WTC11 (cell line): ENCODE measurements around the gene SPRY2. TPM values are rescaled to one million over a fixed set of nuclear protein-coding genes. Genes with fewer than 3 reads are reported as not detected.

Experiments
- ATAC-seq: fragments of 200-7000 bp; cut with Tn5 transposase; 2 replicates; pipeline ENCODE4 v1.10.0; 2021; ENCODE audit warnings: mild to moderate bottlenecking, moderate library complexity
- CTCF ChIA-PET: fragments of 300-600 bp; sonication (Branson Sonifier 250); formaldehyde crosslinking; loops from one replicate; lab custom pipeline; 2021; ENCODE audit warnings: antibody characterized with exemption; lab: Charles Lee
- POLR2A ChIA-PET: fragments of 350-600 bp; sonication (Branson Sonifier 250); formaldehyde crosslinking; loops from one replicate; lab custom pipeline; 2021; ENCODE audit warnings: antibody characterized with exemption; lab: Charles Lee
- DNase-seq: peaks from one replicate; pipeline ENCODE4 v3.0.0; 2021; ENCODE audit warnings: low spot score
- H3K27ac Mint-ChIP-seq: 2 replicates; pipeline ENCODE4 v1.8.0; 2021; ENCODE audit warnings: mixed read lengths
- H3K27me3 Mint-ChIP-seq: 2 replicates; pipeline ENCODE4 v1.8.0; 2021; ENCODE audit warnings: low read depth, mild to moderate bottlenecking, moderate library complexity, mixed read lengths
- H3K36me3 Mint-ChIP-seq: 2 replicates; pipeline ENCODE4 v1.8.0; 2021; ENCODE audit warnings: mixed read lengths
- H3K4me1 Mint-ChIP-seq: 2 replicates; pipeline ENCODE4 v1.8.0; 2022; ENCODE audit warnings: mixed read lengths
- H3K4me3 Mint-ChIP-seq: 2 replicates; pipeline ENCODE4 v1.8.0; 2021; ENCODE audit warnings: mild to moderate bottlenecking, moderate library complexity, mixed read lengths
- H3K9me3 Mint-ChIP-seq: 2 replicates; pipeline ENCODE4 v1.8.0; 2021; ENCODE audit warnings: mixed read lengths
- AFF4 ChIP-seq: sonication (generic); formaldehyde crosslinking; IDR thresholded peaks from 2 replicates; pipeline ENCODE4 v1.8.1; 2023; ENCODE audit warnings: mild to moderate bottlenecking, missing genetic modification reagents, borderline replicate concordance
- ARID4B ChIP-seq: sonication (generic); formaldehyde crosslinking; IDR thresholded peaks from 2 replicates; pipeline ENCODE4 v1.8.0; 2023; ENCODE audit warnings: missing genetic modification reagents, mild to moderate bottlenecking, borderline replicate concordance
- ATF3 ChIP-seq: sonication (generic); formaldehyde crosslinking; conservative IDR thresholded peaks from 2 replicates; pipeline ENCODE4 v1.8.1; 2022; ENCODE audit warnings: mild to moderate bottlenecking, missing genetic modification reagents
- CBFB ChIP-seq: sonication (generic); formaldehyde crosslinking; IDR thresholded peaks from 2 replicates; pipeline ENCODE4 v1.8.1; 2022; ENCODE audit warnings: mild to moderate bottlenecking, low read depth, missing genetic modification reagents
- CTCF ChIP-seq: fragments of 200-600 bp; IDR thresholded peaks from 2 replicates; pipeline ENCODE4 v1.8.0; 2022; ENCODE audit warnings: antibody characterized with exemption
- EMX1 ChIP-seq: fragments of 250-450 bp; sonication (Bioruptor Pico); IDR thresholded peaks from 2 replicates; pipeline ENCODE4 v1.8.0; 2021; ENCODE audit warnings: mild to moderate bottlenecking
- FOXJ3 ChIP-seq: sonication (generic); formaldehyde crosslinking; IDR thresholded peaks from 2 replicates; pipeline ENCODE4 v1.9.0; 2021; ENCODE audit warnings: missing genetic modification reagents, mild to moderate bottlenecking, borderline replicate concordance
- GTF2I ChIP-seq: fragments of 250-450 bp; sonication (Bioruptor Pico); conservative IDR thresholded peaks from 2 replicates; pipeline ENCODE4 v1.4.0; 2021; ENCODE audit warnings: mild to moderate bottlenecking
- IRF2 ChIP-seq: sonication (generic); formaldehyde crosslinking; IDR thresholded peaks from 2 replicates; pipeline ENCODE4 v1.8.0; 2022; ENCODE audit warnings: low read depth, missing genetic modification reagents, borderline replicate concordance
- NR3C1 ChIP-seq: sonication (generic); formaldehyde crosslinking; conservative IDR thresholded peaks from 2 replicates; pipeline ENCODE4 v1.8.1; 2023; ENCODE audit warnings: low read depth, mild to moderate bottlenecking, missing genetic modification reagents
- RELA ChIP-seq: sonication (generic); formaldehyde crosslinking; IDR thresholded peaks from 2 replicates; pipeline ENCODE4 v1.8.1; 2022; ENCODE audit warnings: missing genetic modification reagents, mild to moderate bottlenecking, borderline replicate concordance
- SMAD4 ChIP-seq: sonication (generic); formaldehyde crosslinking; IDR thresholded peaks from 2 replicates; pipeline ENCODE4 v1.8.0; 2022; ENCODE audit warnings: mild to moderate bottlenecking, missing genetic modification reagents
- SOX15 ChIP-seq: fragments of 250-450 bp; sonication (Bioruptor Pico); IDR thresholded peaks from 2 replicates; pipeline ENCODE4 v1.9.0; 2021; ENCODE audit warnings: mild to moderate bottlenecking
- ZNF219 ChIP-seq: sonication (generic); formaldehyde crosslinking; IDR thresholded peaks from 2 replicates; pipeline ENCODE4 v1.8.0; 2023; ENCODE audit warnings: missing genetic modification reagents, mild to moderate bottlenecking, borderline replicate concordance
- ZNF263 ChIP-seq: sonication (generic); formaldehyde crosslinking; IDR thresholded peaks from 2 replicates; pipeline ENCODE4 v1.8.1; 2022; ENCODE audit warnings: low read depth, mild to moderate bottlenecking, moderate library complexity, missing genetic modification reagents
- ZNF396 ChIP-seq: fragments of 250-450 bp; sonication (Bioruptor Pico); IDR thresholded peaks from 2 replicates; pipeline ENCODE4 v1.8.0; 2021; ENCODE audit warnings: mild to moderate bottlenecking, moderate library complexity, borderline replicate concordance
- total RNA-seq: library from RNA; stranded (reverse); gene quantifications from 3 replicates; pipeline ENCODE4 v1.2.3, GENCODE V29; 2021
- TF ChIP-seq, protein P1 (sequence below): sonication (generic); formaldehyde crosslinking; IDR thresholded peaks from 2 replicates; pipeline ENCODE4 v1.8.1; 2023; ENCODE audit warnings: mild to moderate bottlenecking, missing genetic modification reagents
- TF ChIP-seq, protein P2 (sequence below): fragments of 250-450 bp; sonication (Bioruptor Pico); IDR thresholded peaks from 2 replicates; pipeline ENCODE4 v2.1.2; 2022; ENCODE audit warnings: mild to moderate bottlenecking, moderate library complexity

SPRY2 gene
- total RNA-seq, 1 experiment from 2014 or later: 63.2 TPM

- ChIA-PET CTCF (no interaction called here), POLR2A (no interaction called here)
- Mint-ChIP-seq H3K4me3 (no peak overlapping the region), H3K27me3 (no peaks in the 10 kb centered on the region), H3K36me3 (no peaks in the 10 kb centered on the region), H3K4me1 (peaks cover 7% of the 10 kb centered on the region), H3K27ac (0 out of 2 replicates have a peak overlapping the region, but pooled peaks have one; percentile 35), H3K9me3 (no peaks in the 10 kb centered on the region; the same call in 1 of the 2 replicates)
- no peak for TF ChIP-seq ZNF396 (CRISPR knock-in tag)
- no peak for TF ChIP-seq ATF3 (CRISPR knock-in tag)
- no peak for TF ChIP-seq ZNF219 (CRISPR knock-in tag)
- TF ChIP-seq GTF2I (CRISPR knock-in tag): no peak
- no peak for TF ChIP-seq AFF4
- no peak for TF ChIP-seq FOXJ3 (CRISPR knock-in tag)
- no peak for TF ChIP-seq ZNF263 (CRISPR knock-in tag)
- ATAC-seq (no peak), DNase-seq (no peak)
These were observed 26.5 kb upstream of the SPRY2 start for GRCh38 chr13:80367473-80367872.

DNA sequence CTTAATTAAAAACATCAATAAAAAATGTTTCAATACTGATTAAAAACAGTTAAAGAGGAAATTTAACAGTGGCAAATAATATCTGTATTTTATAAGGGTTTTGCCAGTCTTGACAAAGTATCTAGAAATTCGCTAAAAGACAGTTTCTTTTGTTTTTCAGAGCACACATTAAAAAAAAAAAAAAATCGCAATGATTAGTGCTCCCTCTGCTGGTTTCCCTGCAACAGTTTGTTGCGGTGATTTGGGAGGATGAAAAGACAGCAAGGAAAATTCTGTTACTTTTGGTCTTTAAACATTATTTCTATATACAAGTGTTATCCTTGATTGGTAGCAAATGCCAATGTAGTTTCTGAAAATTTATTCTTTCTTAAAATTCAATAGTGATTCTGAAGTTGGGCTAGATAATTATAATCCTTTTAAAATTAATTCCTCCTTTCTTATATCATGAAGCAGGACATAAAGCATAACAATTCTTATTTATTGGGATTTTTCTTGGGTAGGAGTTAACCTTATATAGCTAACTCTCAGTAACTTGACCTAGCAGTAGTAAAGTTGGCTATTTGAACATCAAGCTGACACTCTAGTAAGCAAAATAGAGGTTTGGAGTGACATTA, 23.1 kb upstream of the SPRY2 start:
- Mint-ChIP-seq H3K36me3 (no peaks in the 10 kb centered on the region), H3K4me3 (no peak overlapping the region), H3K4me1 (peaks cover 40% of the 10 kb centered on the region), H3K27me3 (no peaks in the 10 kb centered on the region), H3K9me3 (no peaks in the 10 kb centered on the region), H3K27ac (no peak overlapping the region)
- ATAC-seq: no peak
- POLR2A ChIA-PET: interaction anchor here (0.5 kb wide), 1 partner anchor 174 kb away, joined by 3 read pairs; no protein-coding TSS in a partner anchor
- CTCF ChIA-PET: interaction anchor here (1.2 kb wide), 1 partner anchor 21 kb away, joined by 6 read pairs; no protein-coding TSS in a partner anchor
- no peak for DNase-seq
- TF ChIP-seq CTCF (peak; percentile 60), IRF2 (no peak)

DNA sequence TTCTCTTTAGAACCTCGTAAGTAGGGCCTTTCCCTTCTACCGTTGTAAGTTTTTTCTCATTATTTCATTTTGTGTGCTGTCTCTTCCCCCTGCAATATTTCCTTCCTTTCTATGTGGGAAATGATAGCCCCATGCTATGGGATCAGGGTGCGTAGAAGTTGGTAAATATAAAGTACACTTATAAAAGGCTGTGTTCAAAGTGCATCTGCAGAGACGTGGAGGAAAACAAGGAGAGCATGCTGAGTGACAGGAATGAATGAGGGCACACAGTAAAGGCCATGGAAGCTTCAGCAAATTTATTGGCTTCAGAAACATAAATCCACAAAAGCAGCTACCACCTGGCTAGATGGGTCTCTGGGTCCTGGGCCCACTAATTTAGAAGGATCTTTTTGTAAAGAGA, 21.6 kb upstream of the SPRY2 start:
- CTCF ChIA-PET: interaction anchor here (1.0 kb wide), 1 partner anchor 21 kb away, joined by 3 read pairs; the partner anchor contains the start of gene SPRY2
- no peak for ATAC-seq
- TF ChIP-seq RELA (CRISPR knock-in tag) (no peak), SMAD4 (CRISPR knock-in tag) (no peak), ARID4B (CRISPR knock-in tag) (no peak), NR3C1 (CRISPR knock-in tag) (no peak), CBFB (no peak), SOX15 (CRISPR knock-in tag) (no peak), EMX1 (no peak)
- TF ChIP-seq, protein P1, sequence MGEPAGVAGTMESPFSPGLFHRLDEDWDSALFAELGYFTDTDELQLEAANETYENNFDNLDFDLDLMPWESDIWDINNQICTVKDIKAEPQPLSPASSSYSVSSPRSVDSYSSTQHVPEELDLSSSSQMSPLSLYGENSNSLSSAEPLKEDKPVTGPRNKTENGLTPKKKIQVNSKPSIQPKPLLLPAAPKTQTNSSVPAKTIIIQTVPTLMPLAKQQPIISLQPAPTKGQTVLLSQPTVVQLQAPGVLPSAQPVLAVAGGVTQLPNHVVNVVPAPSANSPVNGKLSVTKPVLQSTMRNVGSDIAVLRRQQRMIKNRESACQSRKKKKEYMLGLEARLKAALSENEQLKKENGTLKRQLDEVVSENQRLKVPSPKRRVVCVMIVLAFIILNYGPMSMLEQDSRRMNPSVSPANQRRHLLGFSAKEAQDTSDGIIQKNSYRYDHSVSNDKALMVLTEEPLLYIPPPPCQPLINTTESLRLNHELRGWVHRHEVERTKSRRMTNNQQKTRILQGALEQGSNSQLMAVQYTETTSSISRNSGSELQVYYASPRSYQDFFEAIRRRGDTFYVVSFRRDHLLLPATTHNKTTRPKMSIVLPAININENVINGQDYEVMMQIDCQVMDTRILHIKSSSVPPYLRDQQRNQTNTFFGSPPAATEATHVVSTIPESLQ: no peak
- TF ChIP-seq, protein P2, sequence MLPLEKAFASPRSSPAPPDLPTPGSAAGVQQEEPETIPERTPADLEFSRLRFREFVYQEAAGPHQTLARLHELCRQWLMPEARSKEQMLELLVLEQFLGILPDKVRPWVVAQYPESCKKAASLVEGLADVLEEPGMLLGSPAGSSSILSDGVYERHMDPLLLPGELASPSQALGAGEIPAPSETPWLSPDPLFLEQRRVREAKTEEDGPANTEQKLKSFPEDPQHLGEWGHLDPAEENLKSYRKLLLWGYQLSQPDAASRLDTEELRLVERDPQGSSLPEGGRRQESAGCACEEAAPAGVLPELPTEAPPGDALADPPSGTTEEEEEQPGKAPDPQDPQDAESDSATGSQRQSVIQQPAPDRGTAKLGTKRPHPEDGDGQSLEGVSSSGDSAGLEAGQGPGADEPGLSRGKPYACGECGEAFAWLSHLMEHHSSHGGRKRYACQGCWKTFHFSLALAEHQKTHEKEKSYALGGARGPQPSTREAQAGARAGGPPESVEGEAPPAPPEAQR (CRISPR knock-in tag): no peak

More for the DNA sequence above, 21.6 kb upstream of the SPRY2 start:
- DNase-seq: no peak
- peak overlapping the region; percentile 82 for H3K27ac Mint-ChIP-seq
- H3K4me1 Mint-ChIP-seq: peaks cover 43% of the 10 kb centered on the region
- no peak overlapping the region for H3K4me3 Mint-ChIP-seq
- no peaks in the 10 kb centered on the region for H3K27me3 Mint-ChIP-seq
- no peaks in the 10 kb centered on the region for H3K36me3 Mint-ChIP-seq
- POLR2A ChIA-PET: no interaction called here
- no peaks in the 10 kb centered on the region for H3K9me3 Mint-ChIP-seq
